DND-41 (cell line): ENCODE data around the gene MICALL2.

Source experiments
- CTCF ChIP-seq: IDR thresholded peaks from 2 replicates; pipeline ENCODE4 v1.5.1; 2012; ENCODE audit warnings: borderline replicate concordance, low read length, moderate library complexity, mild to moderate bottlenecking; ENCODE audit not compliant: poor library complexity, severe bottlenecking; ENCODE audit errors: extremely low read depth
- EZH2 ChIP-seq: IDR thresholded peaks from 3 replicates; pipeline ENCODE4 v1.6.1; 2012; ENCODE audit warnings: borderline replicate concordance, low read depth, mild to moderate bottlenecking, moderate library complexity, low read length, inconsistent platforms; ENCODE audit not compliant: severe bottlenecking

- TF ChIP-seq CTCF (no peak), EZH2 (no peak)
Measured at GRCh38 chr7:1423264-1423811, 35.9 kb downstream of the MICALL2 start.
